IMR-90 (cell line): ENCODE measurements around the gene PANX1. TPM values are rescaled to one million over a fixed set of nuclear protein-coding genes. Genes with fewer than 3 reads are reported as not detected.

Source experiments
- ATAC-seq: fragments of 200-7000 bp; cut with Tn5 transposase; 2 replicates; pipeline ENCODE4 v1.9.1; 2020; ENCODE audit warnings: low read depth, mild to moderate bottlenecking, moderate library complexity
- BruUV-seq: library from RNA; stranded (reverse); fragments of 400-500 nt; replicated peaks from 2 replicates; lab custom pipeline; 2021; lab: Mats Ljungman, UMichigan
- CTCF ChIA-PET: fragments of 300-600 bp; formaldehyde crosslinking; extraction: SDS; loops from one replicate; lab custom pipeline; 2021; ENCODE audit warnings: antibody characterized with exemption; lab: Yijun Ruan, JAX
- POLR2A ChIA-PET: fragments of 300-600 bp; sonication (Branson Sonifier 250); formaldehyde crosslinking; loops from one replicate; lab custom pipeline; 2022; ENCODE audit warnings: antibody characterized with exemption; ENCODE audit not compliant: unreplicated experiment; lab: Charles Lee
- DNase-seq: peaks from one replicate; pipeline ENCODE4 v3.0.0; 2013
- H2AFZ ChIP-seq: replicated peaks from 2 replicates; pipeline ENCODE3; 2013; ENCODE audit warnings: low read length, mild to moderate bottlenecking; ENCODE audit not compliant: poor library complexity
- H2AK5ac ChIP-seq: 2 replicates; pipeline ENCODE4 v1.6.1; 2013; ENCODE audit warnings: low read depth, low read length, inconsistent platforms
- H2AK9ac ChIP-seq: replicated peaks from 2 replicates; pipeline ENCODE3; 2013; ENCODE audit warnings: mild to moderate bottlenecking, low read depth, low read length, moderate library complexity; ENCODE audit not compliant: poor library complexity
- H2BK120ac ChIP-seq: 2 replicates; pipeline ENCODE4 v1.6.1; 2013; ENCODE audit warnings: low read depth, low read length, inconsistent platforms
- H2BK15ac ChIP-seq: 3 replicates; pipeline ENCODE4 v1.6.1; 2013; ENCODE audit warnings: low read depth, low read length, inconsistent platforms
- H2BK20ac ChIP-seq: 2 replicates; pipeline ENCODE4 v1.6.1; 2013; ENCODE audit warnings: low read depth, mild to moderate bottlenecking, inconsistent platforms, low read length, moderate library complexity
- H2BK5ac ChIP-seq: 2 replicates; pipeline ENCODE4 v1.6.1; 2013; ENCODE audit warnings: mild to moderate bottlenecking, low read depth, low read length, inconsistent platforms; ENCODE audit not compliant: poor library complexity, severe bottlenecking
- H3K14ac ChIP-seq: replicated peaks from 2 replicates; pipeline ENCODE4 v1.6.1; 2013; ENCODE audit warnings: low read depth, low read length, inconsistent platforms
- H3K18ac ChIP-seq: 2 replicates; pipeline ENCODE4 v1.6.1; 2013; ENCODE audit warnings: low read depth, low read length, control low read depth
- H3K23ac ChIP-seq: 2 replicates; pipeline ENCODE4 v1.6.1; 2013; ENCODE audit warnings: low read depth, low read length, inconsistent platforms
- H3K27ac ChIP-seq: 2 replicates; pipeline ENCODE4 v1.5.1; 2013; ENCODE audit warnings: mild to moderate bottlenecking, control low read depth, low read length; ENCODE audit not compliant: insufficient read depth
- H3K27me3 ChIP-seq: 2 replicates; pipeline ENCODE4 v1.6.1; 2013; ENCODE audit warnings: low read length; ENCODE audit not compliant: control insufficient read depth, insufficient read depth
- H3K36me3 ChIP-seq: 2 replicates; pipeline ENCODE4 v1.6.1; 2013; ENCODE audit warnings: low read length, mixed read lengths; ENCODE audit not compliant: control insufficient read depth, insufficient read depth
- H3K4ac ChIP-seq: 2 replicates; pipeline ENCODE4 v1.6.1; 2013; ENCODE audit warnings: low read depth, low read length, inconsistent platforms
- H3K4me1 ChIP-seq: 2 replicates; pipeline ENCODE4 v1.6.1; 2013; ENCODE audit warnings: low read length, mixed read lengths; ENCODE audit not compliant: control insufficient read depth, insufficient read depth
- H3K4me2 ChIP-seq: 2 replicates; pipeline ENCODE4 v1.6.1; 2013; ENCODE audit warnings: low read depth, mild to moderate bottlenecking, control low read depth, low read length, moderate library complexity
- H3K4me3 ChIP-seq: 2 replicates; pipeline ENCODE4 v1.5.1; 2013; ENCODE audit warnings: low read depth, mild to moderate bottlenecking, control low read depth, low read length, moderate library complexity; ENCODE audit not compliant: insufficient read depth
- H3K56ac ChIP-seq: 2 replicates; pipeline ENCODE4 v1.6.1; 2013; ENCODE audit warnings: low read length, inconsistent platforms; ENCODE audit not compliant: insufficient read depth; ENCODE audit errors: extremely low read depth
- H3K79me1 ChIP-seq, 2 experiments: 2 replicates each; pipeline ENCODE4 v1.6.1; 2013; ENCODE audit warnings: low read length in 2 of 2, inconsistent platforms in 1 of 2, low read depth in 1 of 2
- H3K9ac ChIP-seq: 2 replicates; pipeline ENCODE4 v1.6.1; 2013; ENCODE audit warnings: low read depth, low read length, control low read depth
- H3K9me1 ChIP-seq: 2 replicates; pipeline ENCODE4 v1.6.1; 2013; ENCODE audit warnings: low read length, inconsistent platforms; ENCODE audit not compliant: insufficient read depth
- H3K9me3 ChIP-seq: 2 replicates; pipeline ENCODE4 v1.6.1; 2013; ENCODE audit warnings: low read length; ENCODE audit not compliant: control insufficient read depth, insufficient read depth
- H4K20me1 ChIP-seq: 2 replicates; pipeline ENCODE4 v1.6.1; 2013; ENCODE audit warnings: low read length, inconsistent platforms; ENCODE audit not compliant: insufficient read depth
- H4K5ac ChIP-seq: 2 replicates; pipeline ENCODE4 v1.6.1; 2013; ENCODE audit warnings: mild to moderate bottlenecking, low read depth, low read length, control low read depth
- H4K8ac ChIP-seq, 2 experiments: 2 replicates each; pipeline ENCODE4 v1.6.1; 2013; ENCODE audit warnings: low read depth in 2 of 2, low read length in 2 of 2, control low read depth in 1 of 2, inconsistent platforms in 1 of 2
- H4K91ac ChIP-seq: 2 replicates; pipeline ENCODE4 v1.6.1; 2013; ENCODE audit warnings: low read depth, low read length, inconsistent platforms; ENCODE audit not compliant: insufficient read depth
- BHLHE40 ChIP-seq: fragments of 150-350 bp; IDR thresholded peaks from 2 replicates; pipeline ENCODE4 v1.6.1; 2016; ENCODE audit warnings: mild to moderate bottlenecking, low read depth, low read length
- CHD1 ChIP-seq: IDR thresholded peaks from 2 replicates; pipeline ENCODE4 v1.6.1; 2012; ENCODE audit warnings: low read depth, low read length, improper control_type of control experiment
- FOS ChIP-seq: fragments of 150-350 bp; IDR thresholded peaks from 2 replicates; pipeline ENCODE4 v1.6.1; 2016; ENCODE audit warnings: low read depth, low read length
- MAFK ChIP-seq: IDR thresholded peaks from 2 replicates; pipeline ENCODE4 v1.6.1; 2012; ENCODE audit warnings: low read depth, low read length, improper control_type of control experiment
- MAZ ChIP-seq: IDR thresholded peaks from 2 replicates; pipeline ENCODE4 v1.6.1; 2012; ENCODE audit warnings: low read depth, mild to moderate bottlenecking, low read length, improper control_type of control experiment, moderate library complexity, borderline replicate concordance
- MXI1 ChIP-seq: IDR thresholded peaks from 2 replicates; pipeline ENCODE4 v1.6.1; 2012; ENCODE audit warnings: low read depth, mild to moderate bottlenecking, low read length, moderate library complexity, borderline replicate concordance
- NFE2L2 ChIP-seq: fragments of 150-350 bp; IDR thresholded peaks from 2 replicates; pipeline ENCODE4 v1.6.1; 2016; ENCODE audit warnings: low read depth, mild to moderate bottlenecking, low read length
- POLR2A ChIP-seq: IDR thresholded peaks from 2 replicates; pipeline ENCODE4 v1.6.1; 2012; ENCODE audit warnings: mild to moderate bottlenecking, low read depth, low read length
- RAD21 ChIP-seq: IDR thresholded peaks from 2 replicates; pipeline ENCODE4 v1.6.1; 2012; ENCODE audit warnings: low read length, improper control_type of control experiment
- RFX5 ChIP-seq: IDR thresholded peaks from 2 replicates; pipeline ENCODE4 v1.8.0; 2012; ENCODE audit warnings: low read depth, mild to moderate bottlenecking, low read length, moderate library complexity
- SMC3 ChIP-seq: fragments of 150-350 bp; IDR thresholded peaks from 2 replicates; pipeline ENCODE4 v1.6.1; 2016; ENCODE audit warnings: low read depth, mild to moderate bottlenecking, antibody characterized with exemption, low read length, moderate library complexity
- dilution Hi-C: fragments of 300-500 bp; cut with HindIII; formaldehyde crosslinking; loops from one replicate; pipeline ENCODE4 v1.14.3; 2018; ENCODE audit warnings: low sequenced_read_pairs; ENCODE audit not compliant: unreplicated experiment
- in situ Hi-C: fragments of 300-500 bp; cut with MboI; formaldehyde crosslinking; loops from 3 replicates; pipeline ENCODE4 v1.14.3; 2019; ENCODE audit warnings: low sequenced_read_pairs, inconsistent platforms, mixed read lengths
- intact Hi-C: fragments of 100-400 bp; cut with micrococcal nuclease; formaldehyde crosslinking; loops from 2 replicates; pipeline ENCODE4 v1.10.0; 2022
- polyA plus RNA-seq, 3 experiments: library from polyadenylated mRNA; depleted of rRNA; stranded (reverse); fragments of >200 nt; gene quantifications; 2 replicates each; pipeline ENCODE4 v1.2.3, GENCODE V29; 2012; ENCODE audit warnings: low replicate concordance in 1 of 3
- total RNA-seq: library from RNA; depleted of rRNA; stranded (reverse); fragments of >200 nt; gene quantifications from 2 replicates; pipeline ENCODE4 v1.2.3, GENCODE V29; 2012
- TF ChIP-seq, protein P1 (sequence below): conservative IDR thresholded peaks from 2 replicates; pipeline ENCODE4 v1.5.1; 2012; ENCODE audit warnings: mild to moderate bottlenecking, low read depth, low read length, improper control_type of control experiment
- TF ChIP-seq, protein P2 (sequence below): fragments of 150-350 bp; IDR thresholded peaks from 2 replicates; pipeline ENCODE4 v1.6.1; 2017; ENCODE audit warnings: mild to moderate bottlenecking, antibody characterized with exemption, low read length, low read depth
- TF ChIP-seq, protein P3 (sequence below): fragments of 150-350 bp; IDR thresholded peaks from 2 replicates; pipeline ENCODE4 v1.6.1; 2016; ENCODE audit warnings: low read depth, mild to moderate bottlenecking, low read length, moderate library complexity, borderline replicate concordance

Gene PANX1
- total and polyA plus RNA-seq, 2 of the 4 experiments (the other 2 are of a cell fraction) = 29.8 to 70.8 TPM

DNA sequence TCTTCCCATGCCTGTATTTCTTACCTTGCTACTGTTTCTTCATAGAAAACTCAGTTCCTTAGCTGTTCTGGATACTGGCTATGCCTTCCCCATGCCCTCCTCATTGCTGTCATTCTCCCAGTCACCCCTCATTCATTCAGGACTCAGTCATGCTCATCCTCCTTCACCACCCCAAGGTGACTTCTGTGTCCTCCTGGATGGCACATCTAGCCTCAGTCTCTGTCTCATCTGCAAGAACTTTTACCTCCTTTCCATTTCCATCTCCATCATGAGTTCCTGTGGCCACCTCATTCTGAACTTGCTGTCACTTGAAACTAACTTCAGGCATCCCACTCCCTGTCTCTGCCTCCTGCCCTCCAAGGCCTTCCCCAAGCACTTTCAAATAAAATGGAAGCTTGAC is 42.3 kb downstream of the PANX1 start:
- Histone ChIP-seq H3K23ac (no peak overlapping the region), H3K79me1 (peaks cover 66 to 86% of the 10 kb centered on the region in 2 experiments), H3K9me1 (peaks cover 29% of the 10 kb centered on the region), H3K27me3 (no peaks in the 10 kb centered on the region), H4K8ac (no peak overlapping the region), H3K4ac (no peak overlapping the region), H3K4me1 (peaks cover 9% of the 10 kb centered on the region), H3K9me3 (no peaks in the 10 kb centered on the region), H2BK5ac (no peak overlapping the region), H3K4me3 (no peak overlapping the region), H4K5ac (no peak overlapping the region), H3K36me3 (peaks cover 4% of the 10 kb centered on the region; the same call in 1 of the 2 replicates), H2BK20ac (no peak overlapping the region), H3K27ac (no peak overlapping the region), H3K56ac (no peak overlapping the region), H3K9ac (no peak overlapping the region), H3K14ac (no peak overlapping the region), H3K18ac (no peak overlapping the region), H2AFZ (no peak overlapping the region), H2AK9ac (peak overlapping the region; percentile 8), H3K4me2 (no peak overlapping the region), H2BK15ac (no peak overlapping the region), H4K20me1 (peaks cover 71% of the 10 kb centered on the region), H2AK5ac (peak overlapping the region; percentile 2; the same call in 1 of the 2 replicates), H4K91ac (no peak overlapping the region), H2BK120ac (no peak overlapping the region)
- in situ Hi-C loops = loop anchor here (5.0 to 10.0 kb wide), 3 partner anchors 246 to 331 kb away; no protein-coding TSS in a partner anchor
- dilution Hi-C loops = no loop called here
- DNase-seq (no peak), ATAC-seq (no peak)
- intact Hi-C loops = loop anchor here (2.0 kb wide), 3 partner anchors 40 to 322 kb away; partner anchors contain the start of genes ANKRD49 and MRE11
- POLR2A ChIA-PET = no interaction called here
- no peak for TF ChIP-seq FOS
- no peak for TF ChIP-seq NFE2L2
- no peak for TF ChIP-seq POLR2A
- TF ChIP-seq MAFK = no peak
- TF ChIP-seq MXI1 = no peak
- TF ChIP-seq SMC3 = no peak
- TF ChIP-seq, protein P1, sequence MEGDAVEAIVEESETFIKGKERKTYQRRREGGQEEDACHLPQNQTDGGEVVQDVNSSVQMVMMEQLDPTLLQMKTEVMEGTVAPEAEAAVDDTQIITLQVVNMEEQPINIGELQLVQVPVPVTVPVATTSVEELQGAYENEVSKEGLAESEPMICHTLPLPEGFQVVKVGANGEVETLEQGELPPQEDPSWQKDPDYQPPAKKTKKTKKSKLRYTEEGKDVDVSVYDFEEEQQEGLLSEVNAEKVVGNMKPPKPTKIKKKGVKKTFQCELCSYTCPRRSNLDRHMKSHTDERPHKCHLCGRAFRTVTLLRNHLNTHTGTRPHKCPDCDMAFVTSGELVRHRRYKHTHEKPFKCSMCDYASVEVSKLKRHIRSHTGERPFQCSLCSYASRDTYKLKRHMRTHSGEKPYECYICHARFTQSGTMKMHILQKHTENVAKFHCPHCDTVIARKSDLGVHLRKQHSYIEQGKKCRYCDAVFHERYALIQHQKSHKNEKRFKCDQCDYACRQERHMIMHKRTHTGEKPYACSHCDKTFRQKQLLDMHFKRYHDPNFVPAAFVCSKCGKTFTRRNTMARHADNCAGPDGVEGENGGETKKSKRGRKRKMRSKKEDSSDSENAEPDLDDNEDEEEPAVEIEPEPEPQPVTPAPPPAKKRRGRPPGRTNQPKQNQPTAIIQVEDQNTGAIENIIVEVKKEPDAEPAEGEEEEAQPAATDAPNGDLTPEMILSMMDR = no peak
- TF ChIP-seq MAZ = no peak
- no peak for TF ChIP-seq RAD21
- TF ChIP-seq RFX5 = no peak
- TF ChIP-seq, protein P2, sequence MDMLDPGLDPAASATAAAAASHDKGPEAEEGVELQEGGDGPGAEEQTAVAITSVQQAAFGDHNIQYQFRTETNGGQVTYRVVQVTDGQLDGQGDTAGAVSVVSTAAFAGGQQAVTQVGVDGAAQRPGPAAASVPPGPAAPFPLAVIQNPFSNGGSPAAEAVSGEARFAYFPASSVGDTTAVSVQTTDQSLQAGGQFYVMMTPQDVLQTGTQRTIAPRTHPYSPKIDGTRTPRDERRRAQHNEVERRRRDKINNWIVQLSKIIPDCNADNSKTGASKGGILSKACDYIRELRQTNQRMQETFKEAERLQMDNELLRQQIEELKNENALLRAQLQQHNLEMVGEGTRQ = no peak
- no peak for TF ChIP-seq BHLHE40
- no peak for TF ChIP-seq CHD1
- TF ChIP-seq, protein P3, sequence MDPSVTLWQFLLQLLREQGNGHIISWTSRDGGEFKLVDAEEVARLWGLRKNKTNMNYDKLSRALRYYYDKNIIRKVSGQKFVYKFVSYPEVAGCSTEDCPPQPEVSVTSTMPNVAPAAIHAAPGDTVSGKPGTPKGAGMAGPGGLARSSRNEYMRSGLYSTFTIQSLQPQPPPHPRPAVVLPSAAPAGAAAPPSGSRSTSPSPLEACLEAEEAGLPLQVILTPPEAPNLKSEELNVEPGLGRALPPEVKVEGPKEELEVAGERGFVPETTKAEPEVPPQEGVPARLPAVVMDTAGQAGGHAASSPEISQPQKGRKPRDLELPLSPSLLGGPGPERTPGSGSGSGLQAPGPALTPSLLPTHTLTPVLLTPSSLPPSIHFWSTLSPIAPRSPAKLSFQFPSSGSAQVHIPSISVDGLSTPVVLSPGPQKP = no peak
- BruUV-seq = no TSS peak
- CTCF ChIA-PET = interaction anchor here (0.6 to 1.5 kb wide), 4 partner anchors 16 to 44 kb away, joined by 3 to 4 read pairs (median 4); no protein-coding TSS in a partner anchor
